HepG2 (cell line): ENCODE results near the gene AKAP14. TPM values are rescaled to one million over a fixed set of nuclear protein-coding genes. Genes with fewer than 3 reads are reported as not detected.

Experiments
- ADNP ChIP-seq: sonication (generic); formaldehyde crosslinking; IDR thresholded peaks from 2 replicates; pipeline ENCODE4 v1.4.0; 2020; ENCODE audit warnings: missing genetic modification reagents
- AKNA ChIP-seq: sonication (generic); formaldehyde crosslinking; IDR thresholded peaks from 2 replicates; pipeline ENCODE4 v1.4.0; 2020; ENCODE audit warnings: missing genetic modification reagents, borderline replicate concordance
- CEBPG ChIP-seq: IDR thresholded peaks from 2 replicates; pipeline ENCODE4 v1.6.1; 2016
- ELF1 ChIP-seq: sonication (generic); formaldehyde crosslinking; IDR thresholded peaks from 2 replicates; pipeline ENCODE4 v1.4.0; 2020; ENCODE audit warnings: missing genetic modification reagents
- FOXC1 ChIP-seq: sonication (generic); formaldehyde crosslinking; IDR thresholded peaks from 2 replicates; pipeline ENCODE4 v1.8.0; 2022; ENCODE audit warnings: mild to moderate bottlenecking, missing genetic modification reagents, borderline replicate concordance
- HINFP ChIP-seq: sonication (generic); formaldehyde crosslinking; IDR thresholded peaks from 2 replicates; pipeline ENCODE4 v1.4.0; 2020; ENCODE audit warnings: low read depth, mild to moderate bottlenecking, missing genetic modification reagents
- KMT2B ChIP-seq: IDR thresholded peaks from 2 replicates; pipeline ENCODE4 v1.6.1; 2016; ENCODE audit warnings: missing genetic modification reagents, missing compliant biosample characterization
- MAX ChIP-seq: IDR thresholded peaks from 2 replicates; pipeline ENCODE4 v1.6.1; 2012; ENCODE audit warnings: inconsistent platforms
- PATZ1 ChIP-seq: sonication (generic); formaldehyde crosslinking; IDR thresholded peaks from 2 replicates; pipeline ENCODE4 v1.4.0; 2020; ENCODE audit warnings: missing genetic modification reagents
- PHF21A ChIP-seq: sonication (generic); formaldehyde crosslinking; IDR thresholded peaks from 2 replicates; pipeline ENCODE4 v1.5.0; 2020; ENCODE audit warnings: mild to moderate bottlenecking, missing genetic modification reagents
- UBTF ChIP-seq: sonication (generic); formaldehyde crosslinking; IDR thresholded peaks from 2 replicates; pipeline ENCODE4 v1.4.0; 2020; ENCODE audit warnings: mild to moderate bottlenecking, missing genetic modification reagents
- ZFP1 ChIP-seq: IDR thresholded peaks from 2 replicates; pipeline ENCODE4 v1.6.1; 2016
- ZNF276 ChIP-seq: sonication (generic); formaldehyde crosslinking; IDR thresholded peaks from 2 replicates; pipeline ENCODE4 v1.4.0; 2020; ENCODE audit warnings: mild to moderate bottlenecking, low read depth, missing genetic modification reagents
- ZNF556 ChIP-seq: sonication (generic); formaldehyde crosslinking; IDR thresholded peaks from 2 replicates; pipeline ENCODE4 v1.4.0; 2020; ENCODE audit warnings: mild to moderate bottlenecking, missing genetic modification reagents, borderline replicate concordance
- ZNF724P ChIP-seq: sonication (generic); formaldehyde crosslinking; IDR thresholded peaks from 2 replicates; pipeline ENCODE4 v1.8.0; 2022; ENCODE audit warnings: missing genetic modification reagents, borderline replicate concordance
- polyA plus RNA-seq, 8 experiments: library from polyadenylated mRNA; depleted of rRNA in 3 of 8; stranded (reverse) in 7 of 8; unstranded in 1 of 8; fragments of >200 nt; fragmentation: Illumina TruSeq in 4 of 8; extraction: Trizol in 4 of 8; gene quantifications; 2 replicates each; pipeline versions ENCODE4 v1.2.1 to v1.2.3, GENCODE V29; 2011 to 2016; ENCODE audit warnings: low read depth in 4 of 8, missing spikeins in 1 of 8, mixed read lengths in 1 of 8; ENCODE audit not compliant: insufficient read depth in 1 of 8
- total RNA-seq, 5 experiments: library from RNA; depleted of rRNA; stranded (reverse); fragments of >200 nt; fragmentation: Illumina TruSeq; extraction: Trizol; gene quantifications; 2 replicates each; pipeline ENCODE4 v1.2.3, GENCODE V29; 2016; ENCODE audit warnings: low read depth in 1 of 5

The AKAP14 gene
- total and polyA plus RNA-seq, 2 of the 13 experiments (the other 11 are each of a cell fraction or from before 2014, with no cell fraction given), result 0.20 to 1.7 TPM

- TF ChIP-seq AKNA (0 out of 2 replicates have a peak, but pooled peaks have one; percentile 33), UBTF (CRISPR knock-in tag) (peak; percentile 72; the same call in 1 of the 2 replicates), ZNF556 (CRISPR knock-in tag) (0 out of 2 replicates have a peak, but pooled peaks have one; percentile 35), MAX (peak; percentile 81), ELF1 (CRISPR knock-in tag) (peak; percentile 79), CEBPG (CRISPR knock-in tag) (peak; percentile 38), PHF21A (CRISPR knock-in tag) (peak; percentile 46), PATZ1 (no peak), ZNF724P (CRISPR knock-in tag) (no peak), FOXC1 (CRISPR knock-in tag) (no peak), KMT2B (CRISPR knock-in tag) (peak; percentile 70), HINFP (CRISPR knock-in tag) (no peak), ZFP1 (CRISPR knock-in tag) (no peak), ZNF276 (CRISPR knock-in tag) (no peak), ADNP (CRISPR knock-in tag) (no peak)
These were observed 23.9 kb upstream of the AKAP14 start, which contains the start of the genes NDUFA1 and RNF113A (continued) for GRCh38 chrX:119871599-119872395.
